GM10847 (cell line): Measurements from ENCODE around the gene FCGR2B.
A peak's percentile ranks its signal among the peaks of the same experiment; 100 is the strongest.
"Not testable (repeated sequence)": the region's sequence is repeated elsewhere in the genome, so short reads cannot be mapped to it uniquely, and the experiment has no call there.

Experiments
- POLR2A ChIP-seq: IDR thresholded peaks from 2 replicates; pipeline ENCODE4 v1.6.1; 2011; ENCODE audit not compliant: insufficient read length; ENCODE audit errors: extremely low read depth

The FCGR2B gene

GRCh38 chr1:161662684-161663339 lies at the start of gene FCGR2B:
Gene FCGR2B, plus strand, starts transcription at chr1:161663143. Its CDS starts 99 bp downstream, at chr1:161663242.
- not testable (repeated sequence) for TF ChIP-seq POLR2A

- no peak for TF ChIP-seq POLR2A
Measured at GRCh38 chr1:161631076-161631475, 31.9 kb upstream of the FCGR2B start, which contains the start of gene FCGR3B. Gene FCGR3B, minus strand, starts transcription at chr1:161631176. Its CDS starts 82 bp downstream, at chr1:161631094.

- no peak for TF ChIP-seq POLR2A
Measured at GRCh38 chr1:161676441-161676840, 13.5 kb downstream of the FCGR2B start.

- no peak for TF ChIP-seq POLR2A
Measured at GRCh38 chr1:161676958-161677689, 14.2 kb downstream of the FCGR2B start.

DNA sequence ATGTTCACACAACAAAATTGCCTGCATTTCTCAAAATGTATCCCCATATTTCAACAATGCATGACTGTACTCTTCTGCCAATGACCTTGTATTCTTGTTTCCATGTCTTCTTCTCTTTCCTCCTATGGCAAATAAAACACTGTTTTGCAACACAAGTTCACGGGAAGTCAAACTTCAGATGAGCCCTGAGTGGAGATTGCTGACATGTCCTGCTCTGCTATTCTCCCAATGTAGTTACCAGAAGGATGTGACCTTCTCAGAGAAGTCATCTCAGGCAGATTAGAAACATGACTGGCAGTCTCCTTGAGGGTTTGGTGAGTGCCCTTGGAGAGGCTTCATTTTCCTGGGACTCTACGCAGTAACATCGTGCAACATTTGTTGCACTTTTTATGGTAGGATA lies 15.6 kb downstream of the FCGR2B start:
- no peak for TF ChIP-seq POLR2A

DNA sequence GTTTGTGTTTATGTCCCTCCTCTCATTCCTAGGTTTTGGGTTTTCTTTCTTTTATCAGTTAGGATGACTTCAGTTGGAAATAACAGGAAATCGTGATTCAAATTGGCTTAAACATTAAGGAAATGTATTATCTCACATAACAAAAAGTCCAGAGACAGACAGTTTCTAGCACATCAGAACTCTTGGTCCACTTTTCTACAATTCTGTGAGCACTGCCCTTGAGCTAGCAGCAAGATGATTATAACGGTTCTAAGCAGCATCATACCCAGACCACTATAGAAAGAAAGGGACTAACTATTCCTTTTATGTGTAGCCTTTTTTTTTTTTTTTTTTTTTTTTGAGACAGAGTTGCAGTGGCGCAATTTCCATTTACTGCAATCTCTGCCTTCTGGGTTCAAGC lies 18.9 kb downstream of the FCGR2B start:
- TF ChIP-seq POLR2A = no peak

DNA sequence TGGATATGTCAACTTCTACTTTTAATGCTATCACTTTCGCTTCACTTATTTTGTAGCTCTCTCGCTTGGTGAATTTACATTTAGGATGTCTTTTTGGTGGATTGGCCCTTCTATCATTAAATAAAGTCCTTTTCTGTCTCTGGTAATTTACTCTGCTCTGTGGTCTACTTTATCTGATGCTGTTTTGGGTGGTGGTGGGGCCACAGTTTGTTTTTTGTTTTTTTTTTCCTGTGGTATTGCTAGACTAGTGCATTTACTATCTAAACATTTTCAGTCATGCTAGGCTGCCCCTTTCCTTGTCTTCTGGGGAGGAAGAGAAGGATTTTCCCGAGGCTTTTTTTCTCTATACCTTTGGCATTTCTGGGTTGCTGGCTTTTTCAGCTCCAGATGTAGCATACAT lies 26.0 kb downstream of the FCGR2B start:
- no peak for TF ChIP-seq POLR2A

GRCh38 chr1:161691846-161692245 lies 28.9 kb downstream of the FCGR2B start:
- TF ChIP-seq POLR2A = no peak

GRCh38 chr1:161702250-161702649 lies 39.3 kb downstream of the FCGR2B start:
- TF ChIP-seq POLR2A = no peak

DNA sequence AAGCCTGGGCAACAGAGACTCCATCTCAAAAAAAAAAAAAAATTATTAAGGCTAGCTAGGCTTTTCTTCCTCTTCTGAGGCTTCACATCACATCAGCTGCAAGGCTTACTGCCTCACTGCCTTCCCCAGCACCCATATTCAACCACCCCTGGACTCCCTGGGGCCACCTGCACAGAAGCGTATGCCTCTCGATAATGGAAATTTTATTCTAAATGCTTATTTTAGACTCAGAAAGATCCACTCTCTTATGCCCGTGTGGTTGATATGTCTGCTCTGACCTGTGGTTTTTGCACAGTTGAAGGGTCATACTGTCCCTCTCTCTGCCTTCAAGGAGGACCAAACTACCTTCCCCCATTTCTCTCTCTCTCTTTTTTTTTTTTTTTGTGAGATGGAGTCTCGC lies 42.6 kb downstream of the FCGR2B start:
- TF ChIP-seq POLR2A = no peak

DNA sequence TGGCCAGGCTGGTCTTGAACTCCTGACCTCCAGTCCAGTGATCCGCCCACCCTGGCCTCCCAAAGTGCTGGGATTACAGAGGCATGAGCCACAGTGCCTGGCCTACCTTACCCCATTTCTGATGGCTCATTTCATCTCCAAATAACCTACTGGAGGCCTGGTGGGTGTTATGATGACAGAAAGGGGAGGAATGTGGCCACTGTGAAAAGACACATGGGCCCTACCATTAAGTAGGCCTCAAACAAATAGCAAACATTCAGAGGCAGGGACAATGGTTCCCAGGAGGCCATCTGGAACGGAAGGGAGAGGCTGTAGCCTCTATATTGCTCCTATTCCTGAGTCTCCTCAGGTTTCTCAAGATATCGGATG lies 43.2 kb downstream of the FCGR2B start:
- TF ChIP-seq POLR2A = no peak

DNA sequence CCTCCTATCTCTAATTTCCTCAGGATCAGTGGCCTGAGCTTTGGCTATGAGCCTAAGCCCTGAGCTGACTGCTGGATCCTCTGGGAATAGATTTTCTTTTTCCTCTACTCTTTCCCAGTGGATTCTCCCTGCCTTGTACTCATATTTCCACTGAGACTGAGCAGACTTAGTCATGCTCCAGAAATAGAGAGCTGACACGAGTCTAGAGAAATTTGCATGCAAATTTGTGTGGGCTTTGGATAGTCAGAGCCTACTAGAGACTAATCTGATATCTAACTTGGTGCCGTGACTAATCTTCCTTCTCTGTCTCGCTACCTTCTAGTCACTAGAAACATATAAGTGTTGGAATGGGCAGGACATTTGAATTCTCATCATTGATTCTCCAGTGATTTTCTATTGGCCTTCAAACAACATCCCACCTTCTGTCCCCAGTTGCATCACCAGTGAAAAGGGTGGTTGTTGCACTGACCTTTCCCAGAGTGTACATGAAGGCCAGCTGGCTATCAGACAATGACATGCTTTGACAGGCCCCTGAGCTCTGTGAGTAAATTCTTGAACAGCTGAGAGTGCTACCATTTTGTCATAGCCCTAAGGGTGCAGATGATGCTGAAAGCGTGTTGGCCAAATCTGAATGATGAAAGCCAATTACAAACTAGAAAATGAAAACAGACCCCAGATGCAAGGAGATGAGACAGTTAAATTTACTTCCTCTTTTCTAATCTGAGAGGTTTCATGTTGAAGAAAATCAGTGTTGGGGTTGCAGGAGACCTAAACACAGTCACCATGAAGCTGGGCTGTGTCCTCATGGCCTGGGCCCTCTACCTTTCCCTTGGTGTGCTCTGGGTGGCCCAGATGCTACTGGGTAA lies 43.8 kb downstream of the FCGR2B start, which contains the start of gene FCRLA:
TSS of gene FCRLA (plus strand) at position 748 of the 866 bp plus-strand sequence. CDS start at position 784, 36 bp downstream.
- peak; percentile 44 for TF ChIP-seq POLR2A

- TF ChIP-seq POLR2A = no peak
Measured at GRCh38 chr1:161707503-161707902, 44.6 kb downstream of the FCGR2B start.

- TF ChIP-seq POLR2A = no peak
Measured at GRCh38 chr1:161709373-161709772, 46.4 kb downstream of the FCGR2B start.

DNA sequence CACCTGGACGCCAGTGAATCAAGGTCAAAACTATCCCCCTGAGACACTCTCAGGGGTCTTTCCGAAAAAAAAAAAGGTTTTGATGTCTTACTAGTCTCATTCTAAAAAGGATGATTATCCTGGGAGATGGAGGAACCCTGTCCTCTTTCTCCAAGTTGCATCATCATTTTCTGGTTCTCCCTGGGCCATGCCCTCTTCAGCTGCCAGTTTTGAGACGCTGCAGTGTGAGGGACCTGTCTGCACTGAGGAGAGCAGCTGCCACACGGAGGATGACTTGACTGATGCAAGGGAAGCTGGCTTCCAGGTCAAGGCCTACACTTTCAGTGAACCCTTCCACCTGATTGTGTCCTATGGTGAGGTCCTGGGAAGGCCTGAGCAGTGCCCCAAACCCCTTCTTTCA lies 47.6 kb downstream of the FCGR2B start:
- TF ChIP-seq POLR2A = no peak
